ENCODE data around the gene WSCD2. TPM values are rescaled to one million over a fixed set of nuclear protein-coding genes. Genes with fewer than 3 reads are reported as not detected.

Gene WSCD2
- total and polyA plus RNA-seq, 3 experiments from 2014 or later, result 0.39 TPM; not detected in 2

- DNase-seq, result no peak
- H3K4me3 ChIP-seq (ENCODE audit: low read length), result no peak overlapping the region
- H3K4me1 Mint-ChIP-seq, result peaks cover 0 to 4% (median 3%) of the 10 kb centered on the region in 3 donors
- peaks cover 0 to 2% (median 0%) of the 10 kb centered on the region in 5 donors for H3K9me3 Mint-ChIP-seq
- no peaks in the 10 kb centered on the region for H3K36me3 ChIP-seq (ENCODE audit: insufficient read depth, low read length)
- H3K4me3 Mint-ChIP-seq, result no peak overlapping the region
- H3K27me3 ChIP-seq (ENCODE audit: insufficient read depth, low read length, poor library complexity, severe bottlenecking), result no peaks in the 10 kb centered on the region
- no peak overlapping the region for H3K27ac Mint-ChIP-seq
- CTCF ChIA-PET, result no interaction called here
- H3K9me3 ChIP-seq (ENCODE audit: low read length), result no peaks in the 10 kb centered on the region
- peaks cover 0 to 1% of the 10 kb centered on the region in 2 donors for H3K27me3 Mint-ChIP-seq
- H3K36me3 Mint-ChIP-seq, result no peaks in the 10 kb centered on the region
- H3K4me1 ChIP-seq (ENCODE audit: insufficient read depth, low read length), result no peaks in the 10 kb centered on the region
- POLR2A ChIA-PET, result no interaction called here
- H3K27ac ChIP-seq (ENCODE audit: low read depth, low read length), result no peak overlapping the region
Measured at GRCh38 chr12:108277613-108278012, 148.5 kb downstream of the WSCD2 start.

GRCh38 chr12:108282160-108282559, 153.1 kb downstream of the WSCD2 start:
- Histone ChIP-seq H3K9me3 (ENCODE audit: low read length) (no peaks in the 10 kb centered on the region), H3K4me1 (ENCODE audit: insufficient read depth, low read length) (no peaks in the 10 kb centered on the region), H3K36me3 (ENCODE audit: insufficient read depth, low read length) (no peaks in the 10 kb centered on the region), H3K4me3 (ENCODE audit: low read length) (no peak overlapping the region), H3K27me3 (ENCODE audit: insufficient read depth, low read length, poor library complexity, severe bottlenecking) (peaks cover 5% of the 10 kb centered on the region), H3K27ac (ENCODE audit: low read depth, low read length) (no peak overlapping the region)
- H3K36me3 Mint-ChIP-seq, result no peaks in the 10 kb centered on the region
- CTCF ChIA-PET, result no interaction called here
- peak overlapping the region in 1 of 7 donors; percentile 19 for H3K4me3 Mint-ChIP-seq
- no peak overlapping the region for H3K27ac Mint-ChIP-seq
- H3K9me3 Mint-ChIP-seq, result peaks cover 0 to 2% (median 0%) of the 10 kb centered on the region in 5 donors
- peaks cover 2 to 9% of the 10 kb centered on the region in 2 donors for H3K27me3 Mint-ChIP-seq
- POLR2A ChIA-PET, result no interaction called here
- DNase-seq, result no peak
- H3K4me1 Mint-ChIP-seq, result peaks cover 0 to 16% (median 16%) of the 10 kb centered on the region in 3 donors

- no peak for DNase-seq
- peaks cover 5% of the 10 kb centered on the region for H3K27me3 ChIP-seq (ENCODE audit: insufficient read depth, low read length, poor library complexity, severe bottlenecking)
- Mint-ChIP-seq H3K27me3 (peaks cover 2 to 9% of the 10 kb centered on the region in 2 donors), H3K4me1 (peaks cover 0 to 16% (median 16%) of the 10 kb centered on the region in 3 donors), H3K27ac (no peak overlapping the region), H3K4me3 (peak overlapping the region in 2 of 7 donors; percentile 30 to 41), H3K9me3 (peaks cover 0 to 2% (median 0%) of the 10 kb centered on the region in 5 donors), H3K36me3 (no peaks in the 10 kb centered on the region)
- no peak overlapping the region for H3K27ac ChIP-seq (ENCODE audit: low read depth, low read length)
- no peaks in the 10 kb centered on the region for H3K36me3 ChIP-seq (ENCODE audit: insufficient read depth, low read length)
- ChIA-PET POLR2A (no interaction called here), CTCF (no interaction called here)
- no peaks in the 10 kb centered on the region for H3K4me1 ChIP-seq (ENCODE audit: insufficient read depth, low read length)
- H3K4me3 ChIP-seq (ENCODE audit: low read length), result no peak overlapping the region
- no peaks in the 10 kb centered on the region for H3K9me3 ChIP-seq (ENCODE audit: low read length)
Measured at GRCh38 chr12:108282676-108283075, 153.6 kb downstream of the WSCD2 start.

- peaks cover 0 to 2% (median 0%) of the 10 kb centered on the region in 5 donors for H3K9me3 Mint-ChIP-seq
- CTCF ChIA-PET, result no interaction called here
Measured at GRCh38 chr12:108284163-108284562, 155.1 kb downstream of the WSCD2 start.

GRCh38 chr12:108285016-108285415, 155.9 kb downstream of the WSCD2 start:
- Mint-ChIP-seq H3K4me1 (peaks cover 0 to 17% (median 16%) of the 10 kb centered on the region in 3 donors), H3K27me3 (peaks cover 4 to 19% of the 10 kb centered on the region in 2 donors), H3K27ac (peak overlapping the region in 1 of 8 donors; percentile 27), H3K9me3 (peaks cover 0 to 2% (median 0%) of the 10 kb centered on the region in 5 donors), H3K36me3 (no peaks in the 10 kb centered on the region), H3K4me3 (no peak overlapping the region)
- ChIA-PET CTCF (no interaction called here), POLR2A (no interaction called here)
- no peak overlapping the region for H3K27ac ChIP-seq (ENCODE audit: low read depth, low read length)
- H3K27me3 ChIP-seq (ENCODE audit: insufficient read depth, low read length, poor library complexity, severe bottlenecking), result peaks cover 5% of the 10 kb centered on the region
- no peaks in the 10 kb centered on the region for H3K9me3 ChIP-seq (ENCODE audit: low read length)
- H3K36me3 ChIP-seq (ENCODE audit: insufficient read depth, low read length), result no peaks in the 10 kb centered on the region
- no peaks in the 10 kb centered on the region for H3K4me1 ChIP-seq (ENCODE audit: insufficient read depth, low read length)
- no peak for DNase-seq
- H3K4me3 ChIP-seq (ENCODE audit: low read length), result no peak overlapping the region

More at GRCh38 chr12:108284163-108284562, 155.1 kb downstream of the WSCD2 start:
- Histone ChIP-seq H3K27ac (ENCODE audit: low read depth, low read length) (no peak overlapping the region), H3K4me1 (ENCODE audit: insufficient read depth, low read length) (no peaks in the 10 kb centered on the region), H3K9me3 (ENCODE audit: low read length) (no peaks in the 10 kb centered on the region), H3K27me3 (ENCODE audit: insufficient read depth, low read length, poor library complexity, severe bottlenecking) (peaks cover 5% of the 10 kb centered on the region), H3K36me3 (ENCODE audit: insufficient read depth, low read length) (no peaks in the 10 kb centered on the region), H3K4me3 (ENCODE audit: low read length) (no peak overlapping the region)
- DNase-seq, result no peak
- POLR2A ChIA-PET, result no interaction called here
- peaks cover 5 to 17% of the 10 kb centered on the region in 2 donors for H3K27me3 Mint-ChIP-seq
- no peaks in the 10 kb centered on the region for H3K36me3 Mint-ChIP-seq
- H3K27ac Mint-ChIP-seq, result peak overlapping the region in 1 of 8 donors; percentile 27
- peak overlapping the region in 1 of 7 donors; percentile 46 for H3K4me3 Mint-ChIP-seq
- peaks cover 0 to 17% (median 16%) of the 10 kb centered on the region in 3 donors for H3K4me1 Mint-ChIP-seq

- POLR2A ChIA-PET, result no interaction called here
- Mint-ChIP-seq H3K27ac (no peak overlapping the region), H3K4me3 (no peak overlapping the region), H3K9me3 (peaks cover 0 to 2% (median 0%) of the 10 kb centered on the region in 5 donors), H3K4me1 (peaks cover 0 to 17% (median 16%) of the 10 kb centered on the region in 3 donors), H3K36me3 (peaks cover 0 to 2% (median 0%) of the 10 kb centered on the region in 3 donors), H3K27me3 (peaks cover 5 to 20% of the 10 kb centered on the region in 2 donors)
- H3K36me3 ChIP-seq (ENCODE audit: insufficient read depth, low read length), result no peaks in the 10 kb centered on the region
- H3K4me3 ChIP-seq (ENCODE audit: low read length), result no peak overlapping the region
- CTCF ChIA-PET, result no interaction called here
- H3K27me3 ChIP-seq (ENCODE audit: insufficient read depth, low read length, poor library complexity, severe bottlenecking), result peaks cover 5% of the 10 kb centered on the region
- H3K27ac ChIP-seq (ENCODE audit: low read depth, low read length), result no peak overlapping the region
- DNase-seq, result no peak
- no peaks in the 10 kb centered on the region for H3K9me3 ChIP-seq (ENCODE audit: low read length)
- H3K4me1 ChIP-seq (ENCODE audit: insufficient read depth, low read length), result no peaks in the 10 kb centered on the region
Measured at GRCh38 chr12:108287227-108287626, 158.1 kb downstream of the WSCD2 start.

- CTCF ChIA-PET, result no interaction called here
- H3K36me3 Mint-ChIP-seq, result peaks cover 0 to 2% (median 0%) of the 10 kb centered on the region in 3 donors
- POLR2A ChIA-PET, result no interaction called here
Measured at GRCh38 chr12:108289350-108290161, 160.5 kb downstream of the WSCD2 start.

GRCh38 chr12:108295641-108296040, 166.6 kb downstream of the WSCD2 start:
- H3K4me1 ChIP-seq (ENCODE audit: insufficient read depth, low read length), result peaks cover 9% of the 10 kb centered on the region
- CTCF ChIA-PET, result no interaction called here
- peak overlapping the region in 1 of 7 donors; percentile 47 for H3K4me3 Mint-ChIP-seq
- no peaks in the 10 kb centered on the region for H3K36me3 ChIP-seq (ENCODE audit: insufficient read depth, low read length)
- peaks cover 2 to 7% of the 10 kb centered on the region in 2 donors for H3K27me3 Mint-ChIP-seq
- DNase-seq, result no peak
- no peaks in the 10 kb centered on the region for H3K9me3 Mint-ChIP-seq
- H3K4me1 Mint-ChIP-seq, result peaks cover 0 to 43% (median 24%) of the 10 kb centered on the region in 3 donors
- H3K27ac Mint-ChIP-seq, result peak overlapping the region in 3 of 8 donors; percentile 16 to 80 (median 61)
- POLR2A ChIA-PET, result no interaction called here
- no peak overlapping the region for H3K4me3 ChIP-seq (ENCODE audit: low read length)
- no peak overlapping the region for H3K27ac ChIP-seq (ENCODE audit: low read depth, low read length)
- no peaks in the 10 kb centered on the region for H3K9me3 ChIP-seq (ENCODE audit: low read length)
- H3K27me3 ChIP-seq (ENCODE audit: insufficient read depth, low read length, poor library complexity, severe bottlenecking), result no peaks in the 10 kb centered on the region
- peaks cover 0 to 2% (median 0%) of the 10 kb centered on the region in 3 donors for H3K36me3 Mint-ChIP-seq

More at GRCh38 chr12:108289350-108290161, 160.5 kb downstream of the WSCD2 start:
- Histone ChIP-seq H3K9me3 (ENCODE audit: low read length) (no peaks in the 10 kb centered on the region), H3K4me3 (ENCODE audit: low read length) (no peak overlapping the region), H3K27me3 (ENCODE audit: insufficient read depth, low read length, poor library complexity, severe bottlenecking) (peaks cover 5% of the 10 kb centered on the region), H3K4me1 (ENCODE audit: insufficient read depth, low read length) (no peaks in the 10 kb centered on the region), H3K27ac (ENCODE audit: low read depth, low read length) (no peak overlapping the region), H3K36me3 (ENCODE audit: insufficient read depth, low read length) (no peaks in the 10 kb centered on the region)
- DNase-seq, result peak in 1 of 5 donors; percentile 22
- Mint-ChIP-seq H3K27ac (peak overlapping the region in 1 of 8 donors; percentile 60), H3K4me1 (peaks cover 0 to 1% (median 0%) of the 10 kb centered on the region in 3 donors), H3K4me3 (no peak overlapping the region), H3K27me3 (peaks cover 6 to 17% of the 10 kb centered on the region in 2 donors), H3K9me3 (peaks cover 0 to 2% (median 0%) of the 10 kb centered on the region in 5 donors)
